Measurements from ENCODE around the gene ELAVL2.

DNA sequence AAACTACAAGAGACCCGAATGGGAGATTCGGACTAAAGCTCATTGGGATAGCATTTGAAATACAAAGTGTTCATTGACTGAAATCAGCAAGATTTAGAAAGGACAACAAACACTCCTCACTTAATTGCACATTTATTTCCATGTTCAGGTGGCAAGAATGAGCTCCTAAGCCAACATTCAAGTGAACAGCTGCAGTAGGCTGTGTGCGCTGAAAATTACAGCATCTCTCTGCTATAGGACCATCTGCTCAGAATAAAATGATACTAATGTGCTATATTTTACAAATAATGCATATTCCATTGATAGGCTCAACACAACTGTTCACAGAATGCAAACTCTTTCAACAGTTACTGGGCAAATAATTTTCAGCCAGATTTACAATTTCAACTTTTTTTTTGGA lies 61.8 kb downstream of the ELAVL2 start:
- TF ChIP-seq, protein P1, sequence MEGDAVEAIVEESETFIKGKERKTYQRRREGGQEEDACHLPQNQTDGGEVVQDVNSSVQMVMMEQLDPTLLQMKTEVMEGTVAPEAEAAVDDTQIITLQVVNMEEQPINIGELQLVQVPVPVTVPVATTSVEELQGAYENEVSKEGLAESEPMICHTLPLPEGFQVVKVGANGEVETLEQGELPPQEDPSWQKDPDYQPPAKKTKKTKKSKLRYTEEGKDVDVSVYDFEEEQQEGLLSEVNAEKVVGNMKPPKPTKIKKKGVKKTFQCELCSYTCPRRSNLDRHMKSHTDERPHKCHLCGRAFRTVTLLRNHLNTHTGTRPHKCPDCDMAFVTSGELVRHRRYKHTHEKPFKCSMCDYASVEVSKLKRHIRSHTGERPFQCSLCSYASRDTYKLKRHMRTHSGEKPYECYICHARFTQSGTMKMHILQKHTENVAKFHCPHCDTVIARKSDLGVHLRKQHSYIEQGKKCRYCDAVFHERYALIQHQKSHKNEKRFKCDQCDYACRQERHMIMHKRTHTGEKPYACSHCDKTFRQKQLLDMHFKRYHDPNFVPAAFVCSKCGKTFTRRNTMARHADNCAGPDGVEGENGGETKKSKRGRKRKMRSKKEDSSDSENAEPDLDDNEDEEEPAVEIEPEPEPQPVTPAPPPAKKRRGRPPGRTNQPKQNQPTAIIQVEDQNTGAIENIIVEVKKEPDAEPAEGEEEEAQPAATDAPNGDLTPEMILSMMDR (conservative IDR thresholded peaks at IDR 0.05), result no peak
- no peak for TF ChIP-seq EZH2 (IDR thresholded peaks at IDR 0.05; ENCODE audit: low read depth)
